K562 (cell line): ENCODE results near the gene CRYAB. TPM values are rescaled to one million over a fixed set of nuclear protein-coding genes. Genes with fewer than 3 reads are reported as not detected.
A peak's percentile ranks its signal among the peaks of the same experiment; 100 is the strongest.

Experiments used
- ATAC-seq: fragments of 200-7000 bp; cut with Tn5 transposase; 3 replicates; pipeline ENCODE4 v1.9.1; 2020; ENCODE audit warnings: moderate library complexity
- BruUV-seq: library from RNA; stranded (reverse); fragments of 400-500 nt; replicated peaks from 2 replicates; lab custom pipeline; 2021; lab: Mats Ljungman, UMichigan
- CTCF ChIA-PET: fragments of 300-600 bp; formaldehyde crosslinking; extraction: SDS; loops from one replicate; lab custom pipeline; 2021; ENCODE audit warnings: low intra/inter-chr PET ratio; lab: Yijun Ruan, JAX
- POLR2A ChIA-PET: fragments of 300-600, 350-650 bp; sonication (Branson Sonifier 250); formaldehyde crosslinking; extraction: SDS; loops from one replicate; lab custom pipeline; 2021; ENCODE audit warnings: antibody characterized with exemption, inconsistent platforms; lab: Yijun Ruan, JAX
- DNase-seq, 4 experiments: peaks; one replicate each; pipeline versions ENCODE4 v3.0.0 to v3.0.0-alpha.2; 2011 to 2018; ENCODE audit warnings: low spot score in 3 of 4, mixed read lengths in 3 of 4; ENCODE audit errors: extremely low read depth in 1 of 4
- FAIRE-seq: peaks from 2 replicates; lab custom pipeline; 2011; peaks lifted over from hg19 to GRCh38; lab: Jason Lieb, UNC
- H2AFZ ChIP-seq: 2 replicates; pipeline ENCODE4 v1.6.0; 2011; ENCODE audit warnings: low read depth, low read length, control low read depth, inconsistent platforms
- H3K27ac ChIP-seq: fragments of 200-600 bp; 3 replicates; pipeline ENCODE4 v1.8.0; 2011; ENCODE audit warnings: low read depth, mild to moderate bottlenecking, control low read depth, inconsistent platforms, low read length, moderate library complexity, mixed read lengths; ENCODE audit errors: extremely low read depth
- H3K27me3 ChIP-seq, 2 experiments: fragments of 300-600 bp in 1 of 2; 2 replicates in 1 of 2; 3 replicates in 1 of 2; pipeline versions ENCODE4 v1.6.0 to v1.8.0; 2011; ENCODE audit warnings: inconsistent platforms in 2 of 2, low read length in 2 of 2, mild to moderate bottlenecking in 1 of 2, mixed read lengths in 1 of 2, moderate library complexity in 1 of 2; ENCODE audit not compliant: control insufficient read depth in 2 of 2, insufficient read depth in 2 of 2
- H3K36me3 ChIP-seq: fragments of 300-600 bp; 3 replicates; pipeline ENCODE4 v1.8.0; 2011; ENCODE audit warnings: mild to moderate bottlenecking, low read length, inconsistent platforms; ENCODE audit not compliant: control insufficient read depth, insufficient read depth
- H3K4me1 ChIP-seq, 2 experiments: fragments of 200-600 bp in 1 of 2; replicated peaks in 1 of 2; 2 replicates in 1 of 2; 3 replicates in 1 of 2; pipeline versions ENCODE4 v1.5.1 to v1.8.0; 2011; ENCODE audit warnings: inconsistent platforms in 2 of 2, low read length in 2 of 2, mild to moderate bottlenecking in 1 of 2, mixed read lengths in 1 of 2, moderate library complexity in 1 of 2; ENCODE audit not compliant: control insufficient read depth in 2 of 2, insufficient read depth in 2 of 2
- H3K4me2 ChIP-seq: 2 replicates; pipeline ENCODE4 v1.6.1; 2011; ENCODE audit warnings: low read length, control low read depth, inconsistent platforms, mixed read lengths; ENCODE audit not compliant: insufficient read depth
- H3K4me3 ChIP-seq: fragments of 200-600 bp; sonication (generic), shearing (Covaris generic); 2 replicates; pipeline ENCODE4 v1.5.1; 2016; ENCODE audit warnings: control low read depth, inconsistent platforms
- H3K79me2 ChIP-seq: fragments of 200-600 bp; 3 replicates; pipeline ENCODE4 v1.8.0; 2011; ENCODE audit warnings: low read length, inconsistent platforms; ENCODE audit not compliant: control insufficient read depth, insufficient read depth
- H3K9ac ChIP-seq, 2 experiments: 2 replicates each; pipeline versions ENCODE4 v1.6.0 to v1.6.1; 2011; ENCODE audit warnings: low read depth in 2 of 2, low read length in 2 of 2, control low read depth in 1 of 2, inconsistent platforms in 1 of 2, mild to moderate bottlenecking in 1 of 2, mixed read lengths in 1 of 2; ENCODE audit not compliant: insufficient read depth in 1 of 2
- H3K9me1 ChIP-seq: one replicate; pipeline ENCODE4 v1.6.0; 2011; ENCODE audit warnings: inconsistent platforms, mild to moderate bottlenecking, low read length, moderate library complexity; ENCODE audit not compliant: control insufficient read depth, insufficient read depth
- H3K9me3 ChIP-seq: replicated peaks from 2 replicates; pipeline ENCODE4 v1.5.1; 2011; ENCODE audit warnings: low read depth, low read length, inconsistent platforms; ENCODE audit not compliant: control insufficient read depth, insufficient read depth
- H4K20me1 ChIP-seq: replicated peaks from 2 replicates; pipeline ENCODE4 v1.6.1; 2011; ENCODE audit warnings: low read length, inconsistent platforms, mixed read lengths; ENCODE audit not compliant: control insufficient read depth, insufficient read depth
- ARID3B ChIP-seq: fragments of 250-450 bp; sonication (Bioruptor Pico); IDR thresholded peaks from 2 replicates; pipeline ENCODE4 v1.4.0; 2020; ENCODE audit warnings: borderline replicate concordance
- BRF2 ChIP-seq: IDR thresholded peaks from 3 replicates; pipeline ENCODE4 v1.6.1; 2011; ENCODE audit warnings: borderline replicate concordance, mild to moderate bottlenecking; ENCODE audit not compliant: insufficient read length, insufficient read depth
- E2F3 ChIP-seq: fragments of 250-450 bp; sonication (Bioruptor Pico); IDR thresholded peaks from 2 replicates; pipeline ENCODE4 v1.4.0; 2020; ENCODE audit warnings: mild to moderate bottlenecking
- HDAC1 ChIP-seq, 2 experiments: fragments of 450-650 bp; IDR thresholded peaks; 2 replicates each; pipeline ENCODE4 v1.6.1; 2016 to 2017; ENCODE audit warnings: inconsistent platforms in 1 of 2, mild to moderate bottlenecking in 1 of 2, moderate library complexity in 1 of 2
- HDGF ChIP-seq: fragments of 450-650 bp; IDR thresholded peaks from 2 replicates; pipeline ENCODE4 v1.6.1; 2016
- NFIC ChIP-seq: fragments of 450-650 bp; IDR thresholded peaks from 2 replicates; pipeline ENCODE4 v1.6.1; 2017; ENCODE audit warnings: mild to moderate bottlenecking, inconsistent platforms
- NFRKB ChIP-seq: fragments of 450-650 bp; IDR thresholded peaks from 2 replicates; pipeline ENCODE4 v1.6.1; 2016; ENCODE audit warnings: low read depth
- ZNF263 ChIP-seq: sonication (generic); formaldehyde crosslinking; IDR thresholded peaks from 2 replicates; pipeline ENCODE4 v1.8.0; 2022; ENCODE audit warnings: mild to moderate bottlenecking, missing genetic modification reagents, borderline replicate concordance
- WGBS: fragments of 100-300 bp; shearing (Covaris generic); methylation state at CpG from one replicate; pipeline ENCODE4 v1.1.6; 2016; ENCODE audit warnings: low coverage, mixed read lengths; ENCODE audit not compliant: insufficient coverage; ENCODE audit errors: missing lambda C conversion rate; 5-methylcytosine and 5-hydroxymethylcytosine counted together
- in situ Hi-C: fragments of 300-500 bp; cut with MboI; formaldehyde crosslinking; loops from 4 replicates; pipeline ENCODE4 v1.15.0; 2018; ENCODE audit warnings: inconsistent platforms, mixed read lengths
- intact Hi-C: fragments of 100-400 bp; cut with micrococcal nuclease; formaldehyde crosslinking; loops from 2 replicates; pipeline ENCODE4 v1.14.2; 2022
- polyA plus RNA-seq, 8 experiments: library from polyadenylated mRNA; depleted of rRNA in 4 of 8; stranded (reverse) in 5 of 8; unstranded in 3 of 8; fragments of >200 nt; fragmentation: Nextera tagmentation in 2 of 8; fragmentation: Illumina TruSeq in 1 of 8; extraction: Ambion mirVana in 2 of 8; extraction: Trizol in 1 of 8; gene quantifications; 2 replicates each; pipeline versions ENCODE4 v1.2.1 to v1.2.3, GENCODE V29; 2011 to 2014; ENCODE audit warnings: inconsistent platforms in 1 of 8, missing spikeins in 1 of 8
- total RNA-seq, 7 experiments: library from RNA; depleted of rRNA in 6 of 7; stranded (reverse); fragments of >200 nt in 6 of 7; fragmentation: Illumina TruSeq in 2 of 7; extraction: Trizol in 2 of 7; gene quantifications; 2 replicates each; pipeline versions ENCODE4 v1.2.1 to v1.2.3, GENCODE V29; 2011 to 2021; ENCODE audit warnings: low replicate concordance in 1 of 7
- TF ChIP-seq, protein P1 (sequence below): sonication (generic); formaldehyde crosslinking; IDR thresholded peaks from 2 replicates; pipeline ENCODE4 v1.8.0; 2022; ENCODE audit warnings: missing genetic modification reagents, mild to moderate bottlenecking, borderline replicate concordance

CRYAB gene
- total and polyA plus RNA-seq, 9 of the 15 experiments (the other 6 are each of a cell fraction or from before 2014, with no cell fraction given): 0.83 to 7.5 (median 3.6) TPM

DNA sequence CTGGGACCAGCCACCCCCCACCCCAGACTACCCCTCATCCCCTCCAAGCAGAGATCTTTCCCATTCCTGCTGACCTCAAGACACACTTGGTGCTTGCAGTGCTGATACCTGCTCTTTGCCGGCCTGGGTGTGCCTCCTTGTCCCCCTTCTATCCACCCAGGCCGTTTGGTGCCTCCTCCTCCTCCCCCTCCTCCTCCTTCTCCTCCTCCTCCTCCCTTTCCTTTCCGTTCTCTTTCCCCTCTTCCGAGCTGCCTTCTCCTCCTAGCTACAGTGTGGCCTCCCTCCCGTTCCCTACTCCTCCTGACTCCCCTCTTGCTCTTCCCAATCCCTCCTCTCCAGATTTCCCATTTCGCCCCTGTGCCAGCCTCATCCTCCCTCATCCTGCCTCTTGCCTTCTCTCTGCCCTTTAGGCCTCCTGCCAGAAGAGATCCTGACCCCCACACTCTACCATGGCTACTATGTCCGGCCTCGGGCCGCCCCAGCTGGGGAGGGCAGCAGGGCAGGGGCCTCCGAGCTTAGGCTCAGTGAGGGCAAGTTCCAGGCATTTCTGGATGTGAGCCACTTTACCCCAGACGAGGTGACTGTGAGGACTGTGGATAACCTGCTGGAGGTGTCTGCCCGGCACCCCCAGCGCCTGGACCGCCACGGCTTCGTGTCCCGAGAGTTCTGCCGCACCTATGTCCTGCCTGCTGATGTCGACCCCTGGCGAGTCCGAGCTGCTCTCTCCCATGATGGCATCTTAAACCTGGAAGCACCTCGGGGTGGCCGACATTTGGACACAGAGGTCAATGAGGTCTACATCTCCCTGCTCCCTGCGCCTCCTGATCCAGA lies 1.7 kb upstream of the CRYAB start:
- Histone ChIP-seq H3K27me3 (no peaks in the 10 kb centered on the region), H3K27ac (no peak overlapping the region), H3K79me2 (no peaks in the 10 kb centered on the region), H3K9me3 (no peaks in the 10 kb centered on the region), H3K4me3 (no peak overlapping the region), H3K4me2 (no peak overlapping the region; the same call in 1 of the 2 replicates), H3K9me1 (peaks cover 3% of the 10 kb centered on the region), H4K20me1 (no peaks in the 10 kb centered on the region), H3K36me3 (no peaks in the 10 kb centered on the region), H3K4me1 (peaks cover 35 to 40% of the 10 kb centered on the region in 2 experiments; a peak in 4 of 5 replicates), H2AFZ (peak overlapping the region; percentile 67), H3K9ac (peak overlapping the region in 1 of 2 experiments; percentile 61; a peak in 1 of 4 replicates)
- CTCF ChIA-PET: no interaction called here
- no peak for ATAC-seq
- no TSS peak for BruUV-seq
- no peak for FAIRE-seq
- TF ChIP-seq HDAC1 (IDR thresholded peaks at IDR 0.05) (peak in 1 of 2 experiments; percentile 29; a peak in 1 of 4 replicates), NFRKB (0 out of 2 replicates have a peak, but pooled peaks have one; percentile 27), E2F3 (no peak), ZNF263 (CRISPR knock-in tag) (peak; percentile 93), BRF2 (no peak), NFIC (peak; percentile 23; the same call in 1 of the 2 replicates), HDGF (0 out of 2 replicates have a peak, but pooled peaks have one; percentile 37), ARID3B (CRISPR knock-in tag) (no peak)
- TF ChIP-seq, protein P1, sequence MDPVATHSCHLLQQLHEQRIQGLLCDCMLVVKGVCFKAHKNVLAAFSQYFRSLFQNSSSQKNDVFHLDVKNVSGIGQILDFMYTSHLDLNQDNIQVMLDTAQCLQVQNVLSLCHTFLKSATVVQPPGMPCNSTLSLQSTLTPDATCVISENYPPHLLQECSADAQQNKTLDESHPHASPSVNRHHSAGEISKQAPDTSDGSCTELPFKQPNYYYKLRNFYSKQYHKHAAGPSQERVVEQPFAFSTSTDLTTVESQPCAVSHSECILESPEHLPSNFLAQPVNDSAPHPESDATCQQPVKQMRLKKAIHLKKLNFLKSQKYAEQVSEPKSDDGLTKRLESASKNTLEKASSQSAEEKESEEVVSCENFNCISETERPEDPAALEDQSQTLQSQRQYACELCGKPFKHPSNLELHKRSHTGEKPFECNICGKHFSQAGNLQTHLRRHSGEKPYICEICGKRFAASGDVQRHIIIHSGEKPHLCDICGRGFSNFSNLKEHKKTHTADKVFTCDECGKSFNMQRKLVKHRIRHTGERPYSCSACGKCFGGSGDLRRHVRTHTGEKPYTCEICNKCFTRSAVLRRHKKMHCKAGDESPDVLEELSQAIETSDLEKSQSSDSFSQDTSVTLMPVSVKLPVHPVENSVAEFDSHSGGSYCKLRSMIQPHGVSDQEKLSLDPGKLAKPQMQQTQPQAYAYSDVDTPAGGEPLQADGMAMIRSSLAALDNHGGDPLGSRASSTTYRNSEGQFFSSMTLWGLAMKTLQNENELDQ (CRISPR knock-in tag): no peak
- in situ Hi-C loops: no loop called here
- WGBS: 88% methylated on average over 17 of the region's 24 CpGs
- intact Hi-C loops: loop anchor here (5.0 kb wide), 1 partner anchor 36 kb away; the partner anchor contains the start of genes CFAP68 and FDXACB1
- peak in 2 of 4 experiments; percentile 37 to 52 for DNase-seq
- POLR2A ChIA-PET: interaction anchor here (0.5 to 0.6 kb wide), 2 partner anchors 25 to 373 kb away, joined by 3 to 5 read pairs; no protein-coding TSS in a partner anchor
